Measurements from ENCODE around the gene SPATC1L.

- TF ChIP-seq ZNF274 (IDR thresholded peaks at IDR 0.05; ENCODE audit: low read depth, low read length): no peak
- TF ChIP-seq SUZ12 (IDR thresholded peaks at IDR 0.05; ENCODE audit: extremely low read depth, insufficient read depth, insufficient read length): no peak
- TF ChIP-seq YY1 (IDR thresholded peaks at IDR 0.05; ENCODE audit: insufficient read depth, insufficient read length): no peak
Observed at GRCh38 chr21:46222436-46223116, 38.3 kb upstream of the SPATC1L start.
